HG03025 (cell line): Measurements from ENCODE around the gene ADAD2.

Experiments
- ATAC-seq: cut with Tn5 transposase; IDR thresholded peaks from one replicate; pipeline ENCODE4 v1.9.1; 2021; ENCODE audit warnings: mild to moderate bottlenecking, moderate library complexity; ENCODE audit not compliant: unreplicated experiment, low FRiP score

The ADAD2 gene

DNA sequence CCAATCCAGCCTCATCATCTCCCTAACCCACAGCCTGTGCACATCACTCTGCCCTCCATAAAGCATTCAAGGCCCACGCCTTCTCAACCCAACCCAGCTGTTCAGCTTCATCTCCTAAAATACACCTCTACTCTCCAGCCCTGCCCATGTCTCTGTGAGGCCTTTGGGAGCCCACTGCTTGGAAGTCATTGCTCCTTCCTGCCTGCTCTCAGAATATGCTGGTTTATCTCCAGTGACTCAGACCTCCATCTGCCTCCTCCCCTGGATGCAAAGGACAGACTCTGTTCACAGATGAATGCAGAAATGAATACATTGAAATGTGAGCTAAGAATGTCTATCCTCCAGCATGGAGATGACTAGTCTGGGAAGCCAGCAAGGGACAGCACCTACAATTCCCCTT is 29.9 kb downstream of the ADAD2 start:
- ATAC-seq = no peak

DNA sequence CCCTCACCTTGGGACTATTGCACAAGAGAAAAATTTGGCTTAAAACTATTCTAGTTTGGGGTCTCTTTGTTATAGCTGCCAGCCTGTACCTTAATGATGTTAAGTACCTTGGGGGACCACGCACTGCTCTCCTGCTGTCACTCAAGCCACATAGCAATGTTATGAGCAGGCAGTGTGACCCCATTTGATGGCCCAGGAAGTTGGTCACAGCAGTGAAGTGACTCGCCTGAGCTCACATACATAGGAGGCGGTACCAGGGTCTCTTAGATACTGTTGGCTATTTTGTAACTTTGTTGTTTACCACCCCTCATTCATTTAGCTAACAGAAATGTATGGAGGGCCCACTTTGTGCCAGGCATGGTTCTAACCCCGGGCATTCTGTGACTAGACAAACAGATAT is 32.5 kb downstream of the ADAD2 start:
- ATAC-seq = no peak

DNA sequence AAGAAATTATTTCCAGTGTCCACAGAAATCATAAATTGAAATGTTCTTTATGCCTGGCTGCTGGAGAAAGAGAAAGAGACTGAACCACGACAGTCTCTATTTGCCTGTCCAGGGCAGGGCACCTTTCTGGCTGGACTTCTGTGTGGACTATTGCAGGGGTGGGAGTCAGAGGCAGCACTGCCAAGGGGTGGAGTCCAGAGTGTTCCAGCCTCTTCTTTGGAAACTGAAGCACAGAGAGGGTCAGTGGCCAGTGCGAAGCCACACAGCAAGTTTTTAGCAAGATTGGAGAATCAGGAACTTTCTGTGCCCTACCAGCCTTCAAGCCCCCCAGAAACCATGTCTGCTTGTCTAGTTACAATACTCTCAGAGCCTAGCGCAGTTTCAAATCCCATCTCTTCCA is 33.6 kb downstream of the ADAD2 start:
- ATAC-seq = no peak

DNA sequence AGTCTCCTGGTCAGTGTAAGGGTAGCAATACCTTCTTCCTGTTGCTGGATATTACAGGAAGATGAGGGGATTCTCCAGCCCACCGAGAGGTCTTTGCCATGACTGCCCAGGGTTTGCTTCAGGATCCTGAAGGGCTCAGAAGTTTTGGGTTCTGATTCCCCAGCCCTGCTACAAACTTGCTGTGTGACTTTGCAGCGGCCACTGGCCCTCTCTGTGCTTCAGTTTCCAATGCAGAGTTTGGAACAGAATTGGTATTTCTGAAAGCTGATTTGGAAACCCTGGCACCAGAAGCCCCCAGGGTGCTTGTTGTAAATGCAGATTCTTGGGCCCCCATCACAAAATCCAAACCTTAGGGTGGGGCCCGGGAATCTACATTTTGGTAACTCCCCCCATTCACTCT is 34.2 kb downstream of the ADAD2 start:
- no peak for ATAC-seq

DNA sequence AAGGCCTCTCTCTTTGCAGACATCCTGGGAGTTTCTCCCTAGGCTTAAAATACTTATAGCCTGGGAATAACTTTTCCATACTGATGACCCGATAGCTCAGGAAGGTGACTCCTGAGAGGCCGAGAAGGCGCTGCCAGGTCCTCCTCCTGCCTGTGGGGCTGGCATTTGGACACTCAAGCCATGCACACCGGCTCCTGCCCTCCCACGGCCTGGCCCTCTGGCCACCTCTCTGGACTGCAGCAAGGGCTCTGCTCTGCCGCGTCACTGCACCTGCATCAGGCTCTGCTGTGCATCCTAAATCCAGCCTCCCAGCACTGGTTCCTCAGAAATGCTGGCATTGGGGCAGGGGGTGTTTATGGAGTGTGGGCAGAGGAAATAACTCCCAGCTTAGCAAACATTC is 34.6 kb downstream of the ADAD2 start:
- ATAC-seq = no peak

DNA sequence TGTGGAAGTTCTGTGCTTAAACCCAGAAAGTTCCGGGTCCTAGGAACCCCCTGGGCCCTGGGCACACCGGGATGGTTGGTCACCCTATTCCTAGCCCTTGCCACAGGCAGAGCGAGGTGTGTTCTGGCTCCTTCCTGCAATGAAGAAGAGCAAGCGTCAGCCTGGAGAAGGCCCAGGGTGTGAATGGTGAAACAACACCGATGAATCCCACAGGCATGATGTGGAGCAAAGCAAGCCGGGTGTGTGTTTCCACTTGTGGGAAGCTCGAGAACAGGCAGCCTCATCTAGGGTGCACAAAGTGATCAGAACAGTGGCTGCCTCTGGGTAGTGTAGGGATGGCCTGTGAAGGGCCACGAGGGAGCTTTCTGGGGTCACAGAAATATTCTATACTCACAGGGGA is 35.1 kb downstream of the ADAD2 start:
- ATAC-seq = no peak

DNA sequence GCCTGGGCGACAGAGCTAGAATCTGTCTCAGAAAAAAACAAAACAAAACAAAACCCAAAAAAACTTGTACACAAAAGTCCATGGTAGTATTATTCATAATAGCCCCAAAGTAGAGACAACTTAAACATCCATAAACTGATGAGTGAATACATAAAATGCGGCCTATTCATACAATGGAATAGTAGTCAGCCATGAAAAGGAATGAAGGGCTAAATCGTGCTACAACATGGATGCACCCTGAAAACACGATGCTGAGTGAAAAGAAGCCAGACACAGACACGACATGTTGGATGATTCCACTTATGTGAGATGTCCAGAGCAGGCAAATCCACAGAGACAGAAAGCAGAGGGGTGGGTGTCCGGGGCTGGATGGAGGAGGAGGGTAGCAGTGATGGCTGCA is 36.6 kb downstream of the ADAD2 start:
- ATAC-seq = no peak

DNA sequence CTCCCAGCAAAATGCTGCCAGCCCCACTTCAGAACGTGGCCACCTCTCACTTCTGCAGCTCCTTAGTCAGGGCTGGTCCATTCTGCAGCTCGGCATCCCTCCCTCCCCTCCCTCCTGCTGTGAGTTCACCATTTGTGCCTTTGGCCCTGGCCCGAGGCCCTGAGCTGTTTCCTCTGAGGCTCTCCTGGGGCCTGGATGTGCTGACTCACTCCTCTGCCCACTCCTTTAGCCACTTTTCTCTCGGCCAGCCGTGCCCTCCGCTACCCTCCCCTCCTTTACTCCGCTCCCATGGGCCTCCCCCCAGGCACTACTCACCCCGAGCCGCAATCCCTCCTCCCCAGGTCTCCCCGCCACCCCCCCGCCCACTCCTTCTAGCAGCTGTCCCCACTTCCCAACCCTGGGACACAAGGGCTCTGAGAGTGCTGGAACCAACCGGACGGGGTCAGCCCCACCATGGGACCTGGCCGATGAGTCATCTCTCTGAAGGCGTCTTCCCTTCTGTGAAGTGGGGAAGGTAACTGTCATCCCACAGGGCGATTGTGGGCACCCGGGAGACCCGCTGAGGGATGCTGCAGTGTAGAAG is 37.4 kb downstream of the ADAD2 start:
- no peak for ATAC-seq

DNA sequence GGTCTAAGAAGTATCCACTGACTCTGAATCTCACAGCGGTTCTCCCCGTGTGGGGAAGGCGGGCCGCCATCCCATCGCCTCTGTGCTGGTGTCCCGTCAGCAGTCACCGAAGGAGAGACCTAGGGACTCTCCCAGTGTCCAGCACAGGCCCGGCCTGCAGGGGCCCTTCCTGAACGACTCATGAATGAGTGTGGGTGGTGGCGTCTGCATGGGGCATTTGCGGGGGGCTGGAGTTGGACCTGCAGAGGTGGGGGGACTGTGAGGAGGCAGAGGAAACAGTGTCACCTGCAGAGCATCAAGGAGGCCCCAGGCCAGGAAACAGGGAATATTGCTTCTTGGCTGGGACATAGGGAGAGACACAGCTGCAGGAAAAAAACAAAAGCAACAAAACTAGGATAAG is 38.5 kb downstream of the ADAD2 start:
- ATAC-seq = no peak

DNA sequence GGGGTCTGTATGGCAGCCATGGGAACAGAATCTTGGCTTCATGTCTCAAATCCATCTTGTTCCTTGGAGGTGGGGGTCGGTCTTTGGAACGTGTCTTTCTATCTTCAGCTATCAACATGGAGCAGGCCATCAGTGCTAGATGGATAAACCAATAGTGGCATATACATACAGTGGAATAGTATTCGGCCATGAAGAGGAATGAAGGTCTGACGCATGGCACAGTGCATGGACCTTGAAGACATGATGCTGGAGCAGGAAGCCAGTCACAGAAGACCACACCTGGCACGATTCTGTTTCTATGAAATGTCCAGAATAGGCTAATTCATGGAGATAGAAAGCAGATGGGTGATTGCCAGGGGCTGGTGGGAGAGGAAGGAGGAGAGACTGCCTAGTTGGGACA is 41.1 kb downstream of the ADAD2 start:
- ATAC-seq = no peak

DNA sequence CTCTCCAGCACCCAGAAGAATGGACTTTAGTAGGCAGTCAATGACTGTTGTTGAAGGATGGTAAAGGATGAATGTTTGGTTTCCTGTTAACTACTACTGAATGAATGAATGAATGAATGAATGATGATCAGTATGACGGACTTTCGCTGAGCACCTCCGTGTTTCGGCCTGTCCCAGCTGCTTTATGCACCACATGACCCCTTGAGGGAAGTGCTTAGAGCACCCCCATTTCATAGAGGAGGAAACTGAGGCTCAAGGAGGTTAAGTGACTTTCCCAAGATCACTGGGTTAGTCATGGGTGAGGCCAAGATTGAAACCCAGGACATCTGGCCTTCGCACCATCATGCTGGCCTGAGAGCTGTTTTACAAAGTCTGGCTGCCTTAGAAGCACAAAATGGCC is 42.0 kb downstream of the ADAD2 start:
- ATAC-seq = no peak

DNA sequence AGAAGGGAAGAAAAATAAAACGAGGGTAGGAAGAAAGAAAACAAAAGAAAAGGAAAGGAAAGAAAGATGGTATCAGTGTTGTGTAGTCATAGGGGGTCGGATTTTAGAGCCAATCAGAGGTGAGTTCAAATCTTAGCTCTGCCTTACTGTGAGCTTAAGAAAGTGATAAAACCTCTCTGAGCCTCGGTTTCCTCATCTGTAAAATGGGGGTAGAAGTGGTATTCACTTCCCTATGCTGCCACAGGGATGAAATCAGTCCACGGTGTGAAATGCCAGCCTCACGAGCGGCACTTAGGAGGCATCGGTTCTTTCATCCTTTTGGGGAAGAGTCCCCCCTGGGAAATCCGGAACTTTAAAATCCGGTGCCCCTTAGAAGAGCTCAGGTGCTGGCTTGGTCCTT is 42.8 kb downstream of the ADAD2 start:
- ATAC-seq = no peak

DNA sequence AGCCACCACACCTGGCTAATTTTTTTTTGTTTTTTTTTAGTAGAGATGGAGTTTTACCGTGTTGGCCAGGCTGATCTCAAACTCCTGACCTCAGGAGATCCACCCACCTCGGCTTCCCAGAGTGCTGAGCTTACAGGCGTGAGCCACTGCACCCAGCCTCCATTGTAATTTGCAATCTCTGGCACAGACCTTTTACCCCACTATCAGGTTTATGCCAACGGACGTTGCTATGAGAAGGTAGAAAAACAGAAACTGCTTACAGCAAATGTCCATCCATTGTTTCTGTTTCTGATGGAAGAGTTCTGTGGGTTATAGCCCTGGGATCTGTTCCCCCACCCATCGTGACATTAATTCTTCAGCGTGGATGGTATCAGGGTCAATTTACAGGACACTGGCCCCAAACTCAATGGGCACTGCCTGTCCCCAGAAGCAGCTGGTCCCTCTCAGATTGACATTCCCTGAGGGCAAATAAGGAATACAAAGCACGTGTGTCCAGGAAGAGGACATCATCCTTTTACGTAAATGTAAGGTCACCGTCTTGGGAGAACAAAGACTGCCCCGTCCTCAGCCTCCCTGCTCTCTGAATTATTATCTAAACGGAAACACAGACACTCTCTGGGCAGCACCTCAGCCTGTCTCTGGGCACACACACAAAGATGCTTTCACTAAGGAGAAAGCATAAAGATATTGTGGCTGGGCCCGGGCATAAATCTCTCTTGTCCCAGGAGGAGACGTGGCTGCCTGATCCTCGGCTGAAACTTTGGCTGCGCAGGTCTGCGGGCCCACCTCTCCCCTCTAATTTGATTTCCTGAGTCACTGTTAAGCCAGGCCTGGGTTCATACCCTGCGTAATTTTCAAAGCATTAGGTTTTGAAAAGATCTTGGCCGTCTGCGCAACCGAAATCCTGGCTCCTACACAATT is 43.6 kb downstream of the ADAD2 start:
- no peak for ATAC-seq

DNA sequence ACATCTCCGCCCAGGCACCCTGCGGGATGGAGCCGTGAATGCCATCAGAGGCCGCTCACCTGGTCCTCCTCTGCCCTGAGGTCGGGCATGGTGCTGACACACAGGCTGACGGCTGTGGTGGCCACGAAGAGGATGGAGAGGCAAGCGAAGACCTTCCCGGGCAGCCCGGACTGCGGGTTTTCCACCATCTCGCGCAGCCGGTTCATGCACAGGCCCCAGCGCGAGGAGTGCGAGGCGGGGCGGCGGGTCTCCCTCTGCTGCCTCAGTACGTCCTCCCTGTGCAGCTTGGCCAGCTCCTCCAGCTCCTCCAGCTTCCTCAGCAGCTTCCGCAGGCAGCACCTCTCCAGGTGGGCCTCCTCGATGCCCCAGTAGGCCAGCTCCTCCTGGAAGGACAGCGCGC is 45.7 kb downstream of the ADAD2 start:
- ATAC-seq = no peak

DNA sequence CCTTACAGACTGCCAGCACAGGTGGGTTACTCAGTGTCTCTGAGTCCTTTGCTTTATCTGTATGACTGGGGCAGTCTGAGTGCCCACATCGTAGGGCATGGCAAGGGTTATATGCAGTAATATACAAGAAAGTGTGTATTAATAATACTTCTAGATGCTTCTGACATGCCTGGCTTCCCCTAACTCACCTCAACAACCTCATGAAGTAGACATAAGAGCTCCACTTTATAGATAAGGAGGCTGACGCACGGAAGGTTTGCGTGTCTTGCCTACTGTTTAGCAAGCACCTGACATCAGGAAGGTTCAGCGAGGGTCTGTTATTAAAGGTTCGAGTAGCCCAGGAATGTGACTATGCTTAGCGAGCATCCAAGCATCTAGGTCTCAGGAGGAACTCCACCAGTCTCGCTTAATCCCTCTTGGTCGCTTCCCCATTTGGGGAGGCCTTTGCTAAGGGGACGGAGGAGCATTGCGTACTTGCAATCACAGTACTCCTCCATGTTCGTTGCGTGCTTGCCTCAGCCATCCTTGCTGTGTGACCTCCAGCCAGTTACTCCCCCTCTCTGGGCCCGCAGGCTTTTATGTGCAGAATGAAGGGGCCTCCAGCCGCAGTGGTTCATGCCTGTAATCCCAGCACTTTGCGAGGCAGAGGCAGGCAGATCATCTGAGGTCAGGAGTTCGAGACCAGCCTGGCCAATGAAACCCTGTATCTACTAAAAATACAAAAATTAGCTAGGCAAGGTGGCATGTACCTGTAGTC is 47.2 kb downstream of the ADAD2 start:
- ATAC-seq = no peak

DNA sequence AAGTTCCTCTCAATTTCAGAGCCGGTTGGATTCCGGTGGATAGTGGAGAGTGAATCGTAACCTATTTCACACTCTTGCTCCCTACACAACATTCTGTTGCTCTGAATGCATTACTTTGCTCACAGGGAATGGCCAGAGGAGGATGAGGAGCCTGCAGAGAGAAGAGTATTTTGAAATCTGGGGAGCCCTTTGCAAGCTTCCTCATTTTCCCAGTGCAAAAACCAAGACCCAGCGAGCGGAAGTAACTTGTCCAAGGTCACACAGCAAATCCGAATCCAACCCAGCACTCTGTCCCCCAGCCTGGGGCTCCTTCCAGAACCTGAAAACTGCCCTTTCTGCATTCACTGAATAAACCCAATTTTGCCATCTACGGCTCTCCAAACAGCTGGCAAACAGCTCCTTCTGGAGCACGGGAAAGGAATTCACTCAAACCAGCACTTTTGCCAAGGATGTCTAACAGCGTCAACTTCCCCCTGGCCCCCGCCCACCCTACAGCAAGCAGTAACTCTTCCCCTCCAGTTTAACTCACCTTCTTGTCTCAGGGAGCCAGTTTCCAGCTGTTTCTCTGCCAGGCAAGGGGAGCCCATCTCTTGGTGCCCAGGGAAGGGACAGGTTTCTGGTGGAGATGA is 48.3 kb downstream of the ADAD2 start:
- ATAC-seq = no peak

DNA sequence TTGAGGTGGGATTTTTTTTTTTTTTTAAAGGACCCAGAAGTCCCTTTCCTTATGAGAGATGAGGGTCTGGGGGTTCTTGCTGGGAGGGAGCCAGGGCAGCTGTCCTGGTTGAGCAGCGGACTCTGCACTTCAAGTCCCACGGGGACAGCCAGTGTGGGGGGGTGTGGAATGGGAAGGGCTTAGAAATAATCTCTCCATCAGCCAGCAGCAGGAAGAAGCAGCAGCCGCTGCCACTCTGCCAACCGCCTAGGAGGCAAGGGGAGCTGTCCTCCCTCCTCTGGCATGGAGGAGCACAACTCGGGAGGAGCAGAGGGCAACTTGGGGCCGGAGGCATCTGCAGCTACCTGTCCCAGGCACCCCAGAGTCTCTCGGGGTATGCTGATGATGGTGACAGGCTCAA is 49.0 kb downstream of the ADAD2 start, which contains the start of gene KCNG4:
Gene KCNG4 (minus strand): TSS at position 104 of the 400 bp plus-strand sequence. CDS start 2,527 bp downstream, outside the sequence.
- ATAC-seq = no peak

DNA sequence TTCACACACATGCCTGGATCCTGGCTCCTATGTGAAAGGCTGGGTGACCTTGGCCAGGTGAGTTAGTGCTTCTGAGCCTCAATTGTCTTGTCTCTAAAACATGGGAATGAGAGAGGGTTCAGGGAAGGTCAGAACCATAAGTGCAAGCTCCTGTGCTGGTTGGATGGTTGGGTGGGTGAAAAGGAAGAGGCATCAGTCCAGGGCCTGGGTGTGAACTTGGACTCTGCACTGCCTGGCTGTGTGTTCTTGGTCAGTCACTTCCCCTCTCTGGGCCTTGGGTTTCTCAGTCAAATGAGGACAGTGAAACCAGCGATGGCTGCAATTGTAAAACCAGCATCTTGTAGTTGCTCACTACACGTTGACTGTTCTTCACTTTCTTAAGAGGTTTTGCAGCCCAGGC is 49.5 kb downstream of the ADAD2 start:
- no peak for ATAC-seq

DNA sequence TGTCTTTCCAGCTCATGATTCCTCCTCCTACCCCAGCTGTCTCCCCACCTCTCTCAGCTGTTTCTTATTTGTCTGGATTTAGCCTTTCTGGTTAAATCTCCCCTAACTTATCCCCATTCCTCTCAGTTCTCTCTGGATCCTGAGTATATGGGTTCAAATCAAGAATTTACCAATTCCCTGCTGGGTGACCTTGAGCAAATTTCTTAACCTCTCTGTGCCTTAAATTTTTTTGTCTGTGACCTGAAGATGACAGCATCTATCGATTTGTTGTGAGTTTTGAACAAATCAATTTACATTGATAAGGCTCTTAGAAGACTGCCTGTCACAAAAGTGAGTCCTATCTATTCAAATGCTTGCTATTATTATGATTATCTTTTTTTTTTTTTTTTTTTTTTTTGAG is 50.8 kb downstream of the ADAD2 start:
- no peak for ATAC-seq

DNA sequence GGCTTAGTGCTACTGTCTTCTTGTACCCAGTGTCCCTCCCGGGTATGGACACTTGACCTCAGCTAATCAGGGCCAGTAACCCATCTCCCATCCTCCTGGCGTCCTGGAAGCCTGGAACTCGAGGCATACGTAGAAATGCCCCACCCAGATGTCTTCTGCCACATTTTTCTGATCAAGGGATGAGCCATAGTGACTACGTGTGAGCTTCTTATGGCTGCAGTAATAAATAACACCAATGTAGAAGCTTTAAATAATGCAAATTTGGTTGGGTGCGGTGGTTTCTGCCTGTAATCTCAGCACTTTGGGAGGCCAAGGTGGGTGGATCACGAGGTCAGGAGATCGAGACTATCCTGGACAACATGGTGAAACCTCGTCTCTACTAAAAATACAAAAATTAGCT is 51.9 kb downstream of the ADAD2 start:
- ATAC-seq = no peak

DNA sequence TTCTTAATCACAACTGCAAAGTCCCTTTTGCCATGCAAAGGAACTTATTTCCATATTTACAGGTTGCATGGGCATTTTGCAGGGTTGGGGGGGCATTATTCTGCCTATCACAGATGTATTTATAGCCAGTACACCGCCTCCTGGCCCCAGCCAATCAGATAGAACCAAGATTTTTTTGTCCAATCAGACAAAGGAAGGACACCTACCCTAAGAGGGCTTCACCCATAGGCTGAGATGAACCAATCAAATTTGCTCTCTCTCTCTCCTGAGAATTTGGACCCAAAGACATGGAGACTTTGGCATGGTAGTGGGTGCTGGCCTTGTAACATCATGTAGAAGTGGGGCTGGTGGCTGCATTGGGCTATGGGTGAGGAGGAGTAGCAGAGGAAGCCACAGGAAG is 52.8 kb downstream of the ADAD2 start:
- ATAC-seq = no peak
